Cortex of kidney (tissue), 1 donor: Measurements from ENCODE around the gene NFATC3.
A peak's percentile ranks its signal among the peaks of the same experiment; 100 is the strongest.

Experiments used
- DNase-seq: peaks from one replicate; lab custom pipeline; 2025; lab: John Stamatoyannopoulos, UW

Gene NFATC3

GRCh38 chr16:68231384-68232136 is 146.4 kb downstream of the NFATC3 start:
- no peak for DNase-seq

DNA sequence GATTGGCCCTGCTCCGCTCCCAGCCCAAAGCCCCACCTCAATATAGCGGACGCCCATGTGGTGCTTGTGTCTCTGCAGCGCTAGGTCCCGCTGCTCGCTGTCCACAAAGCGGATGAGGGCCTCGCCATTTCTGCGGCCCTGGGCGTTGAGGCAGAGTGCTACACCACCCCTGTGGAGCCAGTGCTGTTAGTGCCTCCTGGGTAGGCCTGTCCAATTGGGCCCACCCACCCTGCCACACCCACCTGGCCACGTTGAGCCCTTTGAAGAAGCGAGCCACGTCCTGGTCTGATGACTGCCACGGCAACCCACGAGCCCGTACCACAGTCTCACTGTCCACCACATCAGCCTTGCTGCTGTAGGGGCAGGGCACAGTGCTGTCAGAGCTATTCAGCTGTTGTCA is 147.2 kb downstream of the NFATC3 start:
- no peak for DNase-seq

GRCh38 chr16:68233085-68233834 is 148.1 kb downstream of the NFATC3 start:
- DNase-seq, result no peak

DNA sequence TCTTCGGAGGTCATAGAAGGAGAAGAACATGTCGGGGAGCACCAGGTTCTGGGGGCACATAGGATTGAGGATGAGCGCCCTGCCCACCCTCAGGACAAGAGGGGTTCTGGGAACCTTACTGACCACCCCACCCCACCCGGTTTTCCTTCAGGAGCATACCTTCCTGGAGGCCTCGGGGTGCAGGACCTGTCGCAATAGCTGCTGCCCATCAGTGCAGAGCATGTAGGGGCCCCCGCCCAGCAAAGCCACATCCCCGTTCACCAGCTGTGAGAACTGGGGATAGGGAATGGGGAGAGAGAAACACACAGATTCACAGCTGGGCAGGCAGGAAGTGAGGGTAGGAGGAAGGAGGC is 148.6 kb downstream of the NFATC3 start:
- DNase-seq, result no peak

- no peak for DNase-seq
Observed at GRCh38 chr16:68234188-68235107, 149.3 kb downstream of the NFATC3 start.

GRCh38 chr16:68235108-68235886 is 150.1 kb downstream of the NFATC3 start:
- DNase-seq, result no peak

DNA sequence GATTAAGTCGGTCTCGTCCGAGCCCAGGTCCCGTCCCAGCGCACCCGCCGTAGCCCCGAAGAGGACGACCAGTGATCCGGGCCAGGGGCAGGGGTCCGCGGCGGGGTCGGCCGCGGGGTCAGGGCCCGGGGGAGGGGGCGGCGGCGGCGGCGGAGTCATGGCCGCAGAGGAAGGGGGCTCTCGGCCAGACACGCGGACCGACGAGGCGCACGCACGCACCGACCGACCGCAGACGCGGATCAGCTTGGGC is 150.6 kb downstream of the NFATC3 start, which contains the start of gene ESRP2:
TSS of gene ESRP2 (minus strand) at position 241 of the 250 bp plus-strand sequence. CDS start at position 159, 82 bp downstream.
- DNase-seq, result no peak

DNA sequence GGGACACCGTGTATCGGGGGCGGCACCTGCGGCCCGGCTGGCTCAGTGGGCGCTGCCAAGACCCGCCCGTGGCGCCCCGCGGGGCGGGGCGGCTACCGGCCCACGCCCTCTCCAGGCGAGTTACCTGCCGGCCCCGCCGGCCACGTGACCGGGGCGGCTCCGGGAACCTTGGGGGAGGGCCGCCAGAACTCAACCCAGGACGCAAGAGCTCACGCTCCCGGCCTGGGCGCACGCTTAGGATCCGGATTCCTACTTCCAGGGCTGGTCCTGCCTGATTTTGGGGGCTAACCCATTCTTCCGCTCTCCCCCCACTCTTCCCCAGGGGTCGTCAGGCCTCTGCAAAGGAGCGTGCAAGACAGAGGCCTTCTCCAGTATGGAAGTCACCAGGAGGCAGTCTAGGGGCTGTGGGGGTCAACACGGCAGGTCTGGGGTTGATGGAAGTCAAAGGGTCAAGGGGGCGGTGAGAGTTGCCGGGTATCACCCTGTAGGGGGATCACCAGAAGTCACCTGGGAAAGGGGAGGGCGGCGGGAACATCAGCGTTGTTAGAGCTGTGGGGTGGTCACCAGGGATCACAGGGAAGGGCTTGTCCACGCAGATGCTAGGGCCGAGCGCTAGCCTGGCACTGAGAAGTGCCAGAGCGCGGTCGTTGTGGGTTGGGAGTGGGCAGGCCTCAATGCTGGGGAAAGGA is 151.1 kb downstream of the NFATC3 start:
- no peak for DNase-seq

DNA sequence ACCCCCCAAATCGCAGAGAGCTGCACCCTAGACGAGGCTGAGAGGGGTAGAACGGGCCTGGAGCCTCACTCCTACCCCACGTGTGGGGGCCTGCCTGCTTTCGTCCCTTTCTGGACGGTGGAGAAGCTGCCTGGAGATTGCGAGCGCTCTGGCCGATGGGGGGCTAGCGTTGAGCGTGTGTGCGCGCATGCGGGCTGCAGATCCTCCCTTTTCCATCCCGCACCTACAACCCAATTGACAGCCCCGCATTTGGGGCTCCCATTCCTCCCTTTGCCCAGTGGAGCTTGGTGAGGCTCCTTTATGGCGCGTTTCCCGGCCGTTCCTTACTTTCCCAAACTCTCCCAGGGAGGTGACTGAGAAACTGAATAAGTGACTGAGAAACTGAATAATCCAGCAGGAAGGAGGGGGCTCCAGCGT is 151.7 kb downstream of the NFATC3 start:
- DNase-seq, result no peak

DNA sequence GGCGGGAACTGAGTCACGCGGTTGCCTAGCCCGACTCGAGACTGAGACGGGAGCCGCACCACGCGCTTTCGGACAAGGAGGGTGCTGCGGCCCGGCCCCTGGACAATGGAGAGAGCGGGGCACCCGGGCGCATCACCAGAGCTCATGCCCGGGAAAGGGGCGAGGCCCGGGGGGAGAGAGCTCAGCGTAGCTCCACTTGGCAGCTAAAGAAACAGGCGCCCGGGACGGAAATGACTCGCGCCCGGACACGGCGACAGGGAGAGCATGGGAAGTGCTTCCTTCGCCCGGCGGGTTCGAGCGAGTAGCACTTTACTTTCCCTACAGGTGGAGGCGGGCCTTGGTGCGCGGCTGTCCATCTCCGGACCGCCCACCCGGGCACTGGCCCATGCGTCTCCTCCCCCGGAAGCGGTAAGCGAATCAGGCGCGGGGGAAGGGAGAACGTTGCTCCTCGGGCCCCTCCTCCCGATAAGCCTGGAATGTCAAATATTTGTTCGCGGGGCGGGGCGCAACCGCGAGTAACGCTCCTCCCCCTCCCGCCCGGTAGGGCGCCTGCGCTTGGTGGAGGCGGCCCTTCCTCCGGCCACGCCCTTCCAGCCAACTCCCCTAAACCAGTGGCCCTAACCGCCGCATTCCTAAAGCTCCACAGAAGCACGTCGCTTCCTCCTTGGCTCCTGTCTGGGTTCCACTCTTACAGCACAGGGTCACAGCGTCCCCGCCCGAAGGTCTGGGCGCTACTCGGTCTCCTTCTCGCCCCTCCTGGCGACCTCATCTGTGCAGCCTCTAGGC is 152.3 kb downstream of the NFATC3 start:
- peak; percentile 91 for DNase-seq

DNA sequence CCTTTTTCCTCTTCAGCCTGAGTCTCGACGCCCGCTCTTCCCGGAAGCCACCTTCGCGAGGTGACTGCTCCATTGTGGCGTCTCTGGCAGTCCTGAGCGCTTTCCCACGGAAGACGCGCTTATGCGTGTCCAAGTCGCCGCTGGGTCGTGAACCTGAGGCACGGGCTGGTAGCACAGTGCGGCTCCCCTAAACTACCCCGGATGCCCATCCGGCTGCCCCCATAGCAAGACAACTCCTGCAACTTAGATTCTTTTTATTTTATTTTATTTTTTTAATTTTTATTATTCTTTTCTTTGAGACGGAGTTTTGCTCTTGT is 152.8 kb downstream of the NFATC3 start:
- no peak for DNase-seq

- no peak for DNase-seq
Observed at GRCh38 chr16:68242085-68242484, 156.9 kb downstream of the NFATC3 start.

- DNase-seq, result no peak
Observed at GRCh38 chr16:68242926-68243858, 158.0 kb downstream of the NFATC3 start.

- no peak for DNase-seq
Observed at GRCh38 chr16:68244481-68244902, 159.3 kb downstream of the NFATC3 start.

- DNase-seq, result no peak
Observed at GRCh38 chr16:68244903-68245853, 160.0 kb downstream of the NFATC3 start, which contains the start of gene PLA2G15. PLA2G15 (plus strand) TSS chr16:68245373; CDS start chr16:68245427, 54 bp downstream.

DNA sequence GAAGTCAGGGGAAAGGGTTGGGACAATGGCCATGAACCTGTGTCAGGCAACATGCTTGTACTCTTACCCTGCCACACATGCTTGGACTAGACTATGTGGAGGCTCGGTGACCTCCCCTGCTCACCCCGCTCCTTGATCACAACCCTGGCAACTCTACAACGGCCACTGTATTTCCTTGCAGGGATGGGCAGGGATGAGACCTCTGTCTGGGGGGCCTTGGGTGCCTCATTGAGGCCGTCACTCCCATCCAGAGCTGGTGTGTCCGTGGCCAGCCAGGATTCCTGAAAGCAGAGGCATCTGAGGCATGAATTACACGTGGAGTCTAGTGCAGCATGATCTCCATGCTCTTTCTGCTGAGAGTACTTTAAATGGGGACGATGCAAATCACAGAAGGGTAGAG is 161.0 kb downstream of the NFATC3 start:
- DNase-seq, result no peak

DNA sequence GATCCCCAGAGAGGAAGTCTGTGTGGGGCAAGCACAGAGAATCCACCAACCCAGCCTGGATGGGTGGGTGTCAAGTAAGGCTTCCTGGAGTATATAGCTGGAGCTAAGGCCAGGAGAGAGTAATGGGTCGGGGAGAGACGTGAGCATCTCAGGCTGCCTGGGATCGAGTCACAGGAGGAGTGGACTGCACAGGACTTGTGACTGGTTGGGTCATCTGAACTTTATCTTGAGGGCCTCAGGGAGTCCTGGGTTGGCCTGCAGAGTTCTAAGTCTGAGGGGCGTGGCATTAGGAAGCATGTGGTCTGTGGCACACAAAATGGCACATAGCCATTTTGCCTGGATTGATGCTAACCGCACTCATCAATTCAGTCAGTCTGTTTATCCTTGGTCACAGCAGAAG is 161.5 kb downstream of the NFATC3 start:
- no peak for DNase-seq

GRCh38 chr16:68247400-68247799 is 162.2 kb downstream of the NFATC3 start:
- DNase-seq, result no peak
